Stimulated activated CD4-positive, alpha-beta T cell treated with anti-CD3 and anti-CD28 coated beads, Interleukin-1b, Interleukin-23, amount 100 ng/mL, for 48 hours (primary cell): ENCODE measurements around the gene ACTL7B.
"Not testable (repeated sequence)": the region's sequence is repeated elsewhere in the genome, so short reads cannot be mapped to it uniquely, and the experiment has no call there.

Source experiments
- DNase-seq: peaks from one replicate; pipeline ENCODE4 v3.0.0-alpha.2; 2020

The ACTL7B gene

GRCh38 chr9:108839561-108839960 is 16.2 kb downstream of the ACTL7B start:
- DNase-seq, result not testable (repeated sequence)

GRCh38 chr9:108838017-108838416 is 17.8 kb downstream of the ACTL7B start:
- DNase-seq, result no peak

GRCh38 chr9:108837530-108837929 is 18.3 kb downstream of the ACTL7B start:
- no peak for DNase-seq

GRCh38 chr9:108836781-108837180 is 19.0 kb downstream of the ACTL7B start:
- DNase-seq, result no peak

GRCh38 chr9:108836319-108836718 is 19.5 kb downstream of the ACTL7B start:
- no peak for DNase-seq

GRCh38 chr9:108835831-108836230 is 20.0 kb downstream of the ACTL7B start:
- DNase-seq, result no peak

GRCh38 chr9:108834959-108835665 is 20.7 kb downstream of the ACTL7B start:
- DNase-seq, result no peak

GRCh38 chr9:108832179-108832500 is 23.6 kb downstream of the ACTL7B start:
- no peak for DNase-seq

- DNase-seq, result no peak
These were observed 24.1 kb downstream of the ACTL7B start for GRCh38 chr9:108831496-108832178.

GRCh38 chr9:108830272-108830671 is 25.5 kb downstream of the ACTL7B start:
- no peak for DNase-seq

GRCh38 chr9:108823829-108824228 is 32.0 kb downstream of the ACTL7B start:
- no peak for DNase-seq

- DNase-seq, result no peak
These were observed 39.7 kb downstream of the ACTL7B start for GRCh38 chr9:108816037-108816436.

GRCh38 chr9:108815156-108815555 is 40.6 kb downstream of the ACTL7B start:
- no peak for DNase-seq

GRCh38 chr9:108813951-108814601 is 41.7 kb downstream of the ACTL7B start:
- no peak for DNase-seq

GRCh38 chr9:108812396-108813025 is 43.3 kb downstream of the ACTL7B start:
- no peak for DNase-seq

- no peak for DNase-seq
These were observed 43.8 kb downstream of the ACTL7B start for GRCh38 chr9:108811944-108812343.

GRCh38 chr9:108809269-108809668 is 46.5 kb downstream of the ACTL7B start:
- DNase-seq, result no peak
